IMR-90 (cell line): ENCODE data around the gene DYNLT2. TPM values are rescaled to one million over a fixed set of nuclear protein-coding genes. Genes with fewer than 3 reads are reported as not detected.

Source experiments
- ATAC-seq: fragments of 200-7000 bp; cut with Tn5 transposase; 2 replicates; pipeline ENCODE4 v1.9.1; 2020; ENCODE audit warnings: low read depth, mild to moderate bottlenecking, moderate library complexity
- BruUV-seq: library from RNA; stranded (reverse); fragments of 400-500 nt; replicated peaks from 2 replicates; lab custom pipeline; 2021; lab: Mats Ljungman, UMichigan
- CTCF ChIA-PET: fragments of 300-600 bp; formaldehyde crosslinking; extraction: SDS; loops from one replicate; lab custom pipeline; 2021; ENCODE audit warnings: antibody characterized with exemption; lab: Yijun Ruan, JAX
- POLR2A ChIA-PET: fragments of 300-600 bp; sonication (Branson Sonifier 250); formaldehyde crosslinking; loops from one replicate; lab custom pipeline; 2022; ENCODE audit warnings: antibody characterized with exemption; ENCODE audit not compliant: unreplicated experiment; lab: Charles Lee
- DNase-seq: peaks from one replicate; pipeline ENCODE4 v3.0.0; 2013
- H2AFZ ChIP-seq: replicated peaks from 2 replicates; pipeline ENCODE3; 2013; ENCODE audit warnings: low read length, mild to moderate bottlenecking; ENCODE audit not compliant: poor library complexity
- H2AK5ac ChIP-seq: 2 replicates; pipeline ENCODE4 v1.6.1; 2013; ENCODE audit warnings: low read depth, low read length, inconsistent platforms
- H2AK9ac ChIP-seq: replicated peaks from 2 replicates; pipeline ENCODE3; 2013; ENCODE audit warnings: mild to moderate bottlenecking, low read depth, low read length, moderate library complexity; ENCODE audit not compliant: poor library complexity
- H2BK120ac ChIP-seq: 2 replicates; pipeline ENCODE4 v1.6.1; 2013; ENCODE audit warnings: low read depth, low read length, inconsistent platforms
- H2BK15ac ChIP-seq: 3 replicates; pipeline ENCODE4 v1.6.1; 2013; ENCODE audit warnings: low read depth, low read length, inconsistent platforms
- H2BK20ac ChIP-seq: 2 replicates; pipeline ENCODE4 v1.6.1; 2013; ENCODE audit warnings: low read depth, mild to moderate bottlenecking, inconsistent platforms, low read length, moderate library complexity
- H2BK5ac ChIP-seq: 2 replicates; pipeline ENCODE4 v1.6.1; 2013; ENCODE audit warnings: mild to moderate bottlenecking, low read depth, low read length, inconsistent platforms; ENCODE audit not compliant: poor library complexity, severe bottlenecking
- H3K14ac ChIP-seq: replicated peaks from 2 replicates; pipeline ENCODE4 v1.6.1; 2013; ENCODE audit warnings: low read depth, low read length, inconsistent platforms
- H3K18ac ChIP-seq: 2 replicates; pipeline ENCODE4 v1.6.1; 2013; ENCODE audit warnings: low read depth, low read length, control low read depth
- H3K23ac ChIP-seq: 2 replicates; pipeline ENCODE4 v1.6.1; 2013; ENCODE audit warnings: low read depth, low read length, inconsistent platforms
- H3K27ac ChIP-seq: 2 replicates; pipeline ENCODE4 v1.5.1; 2013; ENCODE audit warnings: mild to moderate bottlenecking, control low read depth, low read length; ENCODE audit not compliant: insufficient read depth
- H3K27me3 ChIP-seq: 2 replicates; pipeline ENCODE4 v1.6.1; 2013; ENCODE audit warnings: low read length; ENCODE audit not compliant: control insufficient read depth, insufficient read depth
- H3K36me3 ChIP-seq: 2 replicates; pipeline ENCODE4 v1.6.1; 2013; ENCODE audit warnings: low read length, mixed read lengths; ENCODE audit not compliant: control insufficient read depth, insufficient read depth
- H3K4ac ChIP-seq: 2 replicates; pipeline ENCODE4 v1.6.1; 2013; ENCODE audit warnings: low read depth, low read length, inconsistent platforms
- H3K4me1 ChIP-seq: 2 replicates; pipeline ENCODE4 v1.6.1; 2013; ENCODE audit warnings: low read length, mixed read lengths; ENCODE audit not compliant: control insufficient read depth, insufficient read depth
- H3K4me2 ChIP-seq: 2 replicates; pipeline ENCODE4 v1.6.1; 2013; ENCODE audit warnings: low read depth, mild to moderate bottlenecking, control low read depth, low read length, moderate library complexity
- H3K4me3 ChIP-seq: 2 replicates; pipeline ENCODE4 v1.5.1; 2013; ENCODE audit warnings: low read depth, mild to moderate bottlenecking, control low read depth, low read length, moderate library complexity; ENCODE audit not compliant: insufficient read depth
- H3K56ac ChIP-seq: 2 replicates; pipeline ENCODE4 v1.6.1; 2013; ENCODE audit warnings: low read length, inconsistent platforms; ENCODE audit not compliant: insufficient read depth; ENCODE audit errors: extremely low read depth
- H3K79me1 ChIP-seq, 2 experiments: 2 replicates each; pipeline ENCODE4 v1.6.1; 2013; ENCODE audit warnings: low read length in 2 of 2, inconsistent platforms in 1 of 2, low read depth in 1 of 2
- H3K9ac ChIP-seq: 2 replicates; pipeline ENCODE4 v1.6.1; 2013; ENCODE audit warnings: low read depth, low read length, control low read depth
- H3K9me1 ChIP-seq: 2 replicates; pipeline ENCODE4 v1.6.1; 2013; ENCODE audit warnings: low read length, inconsistent platforms; ENCODE audit not compliant: insufficient read depth
- H3K9me3 ChIP-seq: 2 replicates; pipeline ENCODE4 v1.6.1; 2013; ENCODE audit warnings: low read length; ENCODE audit not compliant: control insufficient read depth, insufficient read depth
- H4K20me1 ChIP-seq: 2 replicates; pipeline ENCODE4 v1.6.1; 2013; ENCODE audit warnings: low read length, inconsistent platforms; ENCODE audit not compliant: insufficient read depth
- H4K5ac ChIP-seq: 2 replicates; pipeline ENCODE4 v1.6.1; 2013; ENCODE audit warnings: mild to moderate bottlenecking, low read depth, low read length, control low read depth
- H4K8ac ChIP-seq, 2 experiments: 2 replicates each; pipeline ENCODE4 v1.6.1; 2013; ENCODE audit warnings: low read depth in 2 of 2, low read length in 2 of 2, control low read depth in 1 of 2, inconsistent platforms in 1 of 2
- H4K91ac ChIP-seq: 2 replicates; pipeline ENCODE4 v1.6.1; 2013; ENCODE audit warnings: low read depth, low read length, inconsistent platforms; ENCODE audit not compliant: insufficient read depth
- BHLHE40 ChIP-seq: fragments of 150-350 bp; IDR thresholded peaks from 2 replicates; pipeline ENCODE4 v1.6.1; 2016; ENCODE audit warnings: mild to moderate bottlenecking, low read depth, low read length
- CEBPB ChIP-seq: IDR thresholded peaks from 2 replicates; pipeline ENCODE4 v1.6.1; 2012; ENCODE audit warnings: low read depth, low read length, improper control_type of control experiment
- MAFK ChIP-seq: IDR thresholded peaks from 2 replicates; pipeline ENCODE4 v1.6.1; 2012; ENCODE audit warnings: low read depth, low read length, improper control_type of control experiment
- MXI1 ChIP-seq: IDR thresholded peaks from 2 replicates; pipeline ENCODE4 v1.6.1; 2012; ENCODE audit warnings: low read depth, mild to moderate bottlenecking, low read length, moderate library complexity, borderline replicate concordance
- RFX5 ChIP-seq: IDR thresholded peaks from 2 replicates; pipeline ENCODE4 v1.8.0; 2012; ENCODE audit warnings: low read depth, mild to moderate bottlenecking, low read length, moderate library complexity
- WGBS, 2 experiments: methylation state at CpG; one replicate each; pipeline versions ENCODE4 v1.1.5 to v1.1.7; 2013; ENCODE audit warnings: missing lambda C conversion rate in 2 of 2; ENCODE audit not compliant: insufficient read length in 1 of 2; ENCODE audit errors: extremely low coverage in 2 of 2; 5-methylcytosine and 5-hydroxymethylcytosine counted together
- dilution Hi-C: fragments of 300-500 bp; cut with HindIII; formaldehyde crosslinking; loops from one replicate; pipeline ENCODE4 v1.14.3; 2018; ENCODE audit warnings: low sequenced_read_pairs; ENCODE audit not compliant: unreplicated experiment
- in situ Hi-C: fragments of 300-500 bp; cut with MboI; formaldehyde crosslinking; loops from 3 replicates; pipeline ENCODE4 v1.14.3; 2019; ENCODE audit warnings: low sequenced_read_pairs, inconsistent platforms, mixed read lengths
- intact Hi-C: fragments of 100-400 bp; cut with micrococcal nuclease; formaldehyde crosslinking; loops from 2 replicates; pipeline ENCODE4 v1.10.0; 2022
- polyA plus RNA-seq, 3 experiments: library from polyadenylated mRNA; depleted of rRNA; stranded (reverse); fragments of >200 nt; gene quantifications; 2 replicates each; pipeline ENCODE4 v1.2.3, GENCODE V29; 2012; ENCODE audit warnings: low replicate concordance in 1 of 3
- total RNA-seq: library from RNA; depleted of rRNA; stranded (reverse); fragments of >200 nt; gene quantifications from 2 replicates; pipeline ENCODE4 v1.2.3, GENCODE V29; 2012
- TF ChIP-seq, protein P1 (sequence below): fragments of 150-350 bp; IDR thresholded peaks from 2 replicates; pipeline ENCODE4 v1.6.1; 2017; ENCODE audit warnings: mild to moderate bottlenecking, antibody characterized with exemption, low read length, low read depth

DYNLT2 gene
- total and polyA plus RNA-seq, 2 of the 4 experiments (the other 2 are of a cell fraction) = 0.36 to 0.44 TPM

DNA sequence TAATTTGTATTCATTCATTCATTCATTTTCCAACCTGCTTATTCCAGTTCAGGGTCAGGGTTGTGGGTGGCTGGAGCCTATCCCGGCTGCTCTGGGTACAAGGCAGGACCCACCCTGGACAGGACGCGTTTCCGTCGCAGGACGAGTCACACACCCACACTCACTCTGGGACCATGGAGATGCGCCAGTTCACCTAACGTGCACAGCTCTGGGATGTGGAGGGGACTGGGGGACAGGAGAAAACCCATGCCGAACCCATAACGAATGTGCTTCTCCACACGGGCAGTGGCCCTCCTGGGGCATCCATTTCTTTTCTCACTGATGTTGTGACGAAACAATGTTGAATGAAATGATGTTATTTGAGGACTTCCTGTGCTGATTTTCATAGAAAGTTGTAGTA is 26.5 kb upstream of the DYNLT2 start:
- H2BK5ac ChIP-seq = no peak overlapping the region
- intact Hi-C loops = no loop called here
- H4K5ac ChIP-seq = no peak overlapping the region

More for the DNA sequence above, 26.5 kb upstream of the DYNLT2 start:
- Histone ChIP-seq H2BK120ac (no peak overlapping the region), H3K4me3 (no peak overlapping the region), H3K56ac (no peak overlapping the region), H3K9me1 (no peaks in the 10 kb centered on the region; the same call in 1 of the 2 replicates), H3K27ac (no peak overlapping the region), H3K18ac (peak overlapping the region; percentile 49; the same call in 1 of the 2 replicates), H2AK5ac (no peak overlapping the region; the same call in 1 of the 2 replicates), H4K8ac (no peak overlapping the region), H2AFZ (peak overlapping the region; percentile 13), H3K27me3 (no peaks in the 10 kb centered on the region), H2BK15ac (no peak overlapping the region), H3K9ac (no peak overlapping the region), H3K23ac (no peak overlapping the region), H2BK20ac (no peak overlapping the region), H3K4me2 (no peak overlapping the region), H4K20me1 (no peaks in the 10 kb centered on the region), H3K14ac (no peak overlapping the region), H3K4me1 (peaks cover 10% of the 10 kb centered on the region), H4K91ac (no peak overlapping the region; the same call in 1 of the 2 replicates), H3K4ac (no peak overlapping the region), H3K79me1 (no peaks in the 10 kb centered on the region), H3K36me3 (peaks cover 26% of the 10 kb centered on the region), H2AK9ac (no peak overlapping the region), H3K9me3 (peaks cover 3% of the 10 kb centered on the region; the same call in 1 of the 2 replicates)
- WGBS, 2 experiments = no CpG with 5 or more reads among the region's 12 CpGs
- no peak for ATAC-seq
- POLR2A ChIA-PET = no interaction called here
- dilution Hi-C loops = no loop called here
- CTCF ChIA-PET = no interaction called here
- BruUV-seq = no TSS peak
- DNase-seq = no peak
- TF ChIP-seq RFX5 (no peak), MAFK (no peak), CEBPB (no peak), BHLHE40 (no peak), MXI1 (no peak)
- TF ChIP-seq, protein P1, sequence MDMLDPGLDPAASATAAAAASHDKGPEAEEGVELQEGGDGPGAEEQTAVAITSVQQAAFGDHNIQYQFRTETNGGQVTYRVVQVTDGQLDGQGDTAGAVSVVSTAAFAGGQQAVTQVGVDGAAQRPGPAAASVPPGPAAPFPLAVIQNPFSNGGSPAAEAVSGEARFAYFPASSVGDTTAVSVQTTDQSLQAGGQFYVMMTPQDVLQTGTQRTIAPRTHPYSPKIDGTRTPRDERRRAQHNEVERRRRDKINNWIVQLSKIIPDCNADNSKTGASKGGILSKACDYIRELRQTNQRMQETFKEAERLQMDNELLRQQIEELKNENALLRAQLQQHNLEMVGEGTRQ = no peak
- in situ Hi-C loops = no loop called here
